HEK293 (cell line): ENCODE data around the gene CCDC187.
A peak's percentile ranks its signal among the peaks of the same experiment; 100 is the strongest.

Experiments used
- CTCF ChIA-PET: fragments of 350-600 bp; formaldehyde crosslinking; extraction: SDS; loops from one replicate; lab custom pipeline; 2021; ENCODE audit warnings: antibody characterized with exemption; lab: Yijun Ruan, JAX
- POLR2A ChIA-PET: fragments of 300-600 bp; formaldehyde crosslinking; extraction: SDS; loops from one replicate; lab custom pipeline; 2020; ENCODE audit warnings: antibody characterized with exemption, inconsistent platforms; lab: Yijun Ruan, JAX
- H3K27ac ChIP-seq: fragments of 200-500 bp; sonication (Bioruptor generic); 2 replicates; pipeline ENCODE4 v1.5.1; 2014; ENCODE audit warnings: low read depth, low read length, control low read depth, inconsistent platforms; ENCODE audit errors: extremely low read depth
- H3K36me3 ChIP-seq, 2 experiments: fragments of 200-500 bp in 1 of 2; sonication (Bioruptor generic) in 1 of 2; 1 replicate in 1 of 2; 2 replicates in 1 of 2; pipeline ENCODE4 v1.5.1; 2014 to 2017; ENCODE audit warnings: inconsistent platforms in 2 of 2, low read length in 2 of 2; ENCODE audit not compliant: control insufficient read depth in 2 of 2, insufficient read depth in 1 of 2
- H3K4me1 ChIP-seq: fragments of 200-500 bp; sonication (Bioruptor generic); 2 replicates; pipeline ENCODE4 v1.5.1; 2014; ENCODE audit warnings: mild to moderate bottlenecking, low read length, inconsistent platforms; ENCODE audit not compliant: control insufficient read depth, insufficient read depth
- H3K4me3 ChIP-seq: 2 replicates; pipeline ENCODE4 v1.5.1; 2011; ENCODE audit warnings: low read depth, mild to moderate bottlenecking, control low read depth, low read length, moderate library complexity
- H3K9me3 ChIP-seq: fragments of 200-500 bp; sonication (Bioruptor generic); 2 replicates; pipeline ENCODE4 v1.5.1; 2014; ENCODE audit warnings: low read depth, low read length, inconsistent platforms; ENCODE audit not compliant: control insufficient read depth, insufficient read depth
- GFI1B ChIP-seq: fragments of 450-650 bp; formaldehyde crosslinking; IDR thresholded peaks from 2 replicates; pipeline ENCODE4 v1.5.1; 2016; ENCODE audit warnings: missing biosample characterization, missing genetic modification characterization
- GLI4 ChIP-seq: fragments of 450-650 bp; formaldehyde crosslinking; IDR thresholded peaks from 2 replicates; pipeline ENCODE4 v1.5.1; 2016; ENCODE audit warnings: missing biosample characterization, missing genetic modification characterization
- GLIS1 ChIP-seq: fragments of 450-650 bp; formaldehyde crosslinking; IDR thresholded peaks from 2 replicates; pipeline ENCODE4 v1.5.1; 2016; ENCODE audit warnings: missing biosample characterization, missing genetic modification characterization
- REPIN1 ChIP-seq: fragments of 450-650 bp; formaldehyde crosslinking; IDR thresholded peaks from 2 replicates; pipeline ENCODE4 v1.5.1; 2017; ENCODE audit warnings: missing biosample characterization, missing genetic modification characterization, low read depth
- SP3 ChIP-seq: fragments of 450-650 bp; formaldehyde crosslinking; IDR thresholded peaks from 2 replicates; pipeline ENCODE4 v1.5.1; 2016; ENCODE audit warnings: missing biosample characterization, missing genetic modification characterization
- SP7 ChIP-seq: fragments of 450-650 bp; formaldehyde crosslinking; IDR thresholded peaks from 2 replicates; pipeline ENCODE4 v1.5.1; 2016; ENCODE audit warnings: missing biosample characterization, missing genetic modification characterization
- ZFHX2 ChIP-seq: fragments of 450-650 bp; formaldehyde crosslinking; conservative IDR thresholded peaks from 2 replicates; pipeline ENCODE4 v1.5.1; 2016; ENCODE audit warnings: missing biosample characterization, missing genetic modification characterization
- ZFP37 ChIP-seq: fragments of 450-650 bp; formaldehyde crosslinking; IDR thresholded peaks from 2 replicates; pipeline ENCODE4 v1.5.1; 2016; ENCODE audit warnings: missing biosample characterization, missing genetic modification characterization
- ZNF155 ChIP-seq: fragments of 450-650 bp; formaldehyde crosslinking; IDR thresholded peaks from 2 replicates; pipeline ENCODE4 v1.5.1; 2016; ENCODE audit warnings: missing biosample characterization, missing genetic modification characterization
- ZNF169 ChIP-seq: fragments of 450-650 bp; formaldehyde crosslinking; IDR thresholded peaks from 2 replicates; pipeline ENCODE4 v1.5.1; 2016; ENCODE audit warnings: missing biosample characterization, missing genetic modification characterization
- ZNF184 ChIP-seq: fragments of 450-650 bp; IDR thresholded peaks from 2 replicates; pipeline ENCODE4 v1.5.1; 2018; ENCODE audit warnings: missing biosample characterization, mild to moderate bottlenecking, missing genetic modification characterization
- ZNF350 ChIP-seq: fragments of 450-650 bp; formaldehyde crosslinking; IDR thresholded peaks from 2 replicates; pipeline ENCODE4 v1.5.0; 2017; ENCODE audit warnings: missing biosample characterization, mild to moderate bottlenecking, missing genetic modification characterization
- ZNF548 ChIP-seq: fragments of 450-650 bp; formaldehyde crosslinking; IDR thresholded peaks from 2 replicates; pipeline ENCODE4 v1.5.1; 2016; ENCODE audit warnings: missing biosample characterization, missing genetic modification characterization
- TF ChIP-seq, protein P1 (sequence below): fragments of 450-650 bp; formaldehyde crosslinking; IDR thresholded peaks from 2 replicates; pipeline ENCODE4 v1.5.1; 2017; ENCODE audit warnings: missing biosample characterization, missing genetic modification characterization
- TF ChIP-seq, protein P2 (sequence below): fragments of 450-650 bp; formaldehyde crosslinking; IDR thresholded peaks from 2 replicates; pipeline ENCODE4 v1.5.1; 2016; ENCODE audit warnings: missing biosample characterization, missing genetic modification characterization, borderline replicate concordance
- TF ChIP-seq, protein P3 (sequence below): fragments of 450-650 bp; formaldehyde crosslinking; IDR thresholded peaks from 2 replicates; pipeline ENCODE4 v1.5.1; 2016; ENCODE audit warnings: missing biosample characterization, missing genetic modification characterization
- TF ChIP-seq, protein P4 (sequence below): fragments of 450-650 bp; formaldehyde crosslinking; IDR thresholded peaks from 2 replicates; pipeline ENCODE4 v1.5.1; 2016; ENCODE audit warnings: missing biosample characterization, missing genetic modification characterization
- TF ChIP-seq, protein P5 (sequence below): fragments of 450-650 bp; formaldehyde crosslinking; IDR thresholded peaks from 2 replicates; pipeline ENCODE4 v1.5.1; 2016; ENCODE audit warnings: missing biosample characterization, missing genetic modification characterization

Gene CCDC187

DNA sequence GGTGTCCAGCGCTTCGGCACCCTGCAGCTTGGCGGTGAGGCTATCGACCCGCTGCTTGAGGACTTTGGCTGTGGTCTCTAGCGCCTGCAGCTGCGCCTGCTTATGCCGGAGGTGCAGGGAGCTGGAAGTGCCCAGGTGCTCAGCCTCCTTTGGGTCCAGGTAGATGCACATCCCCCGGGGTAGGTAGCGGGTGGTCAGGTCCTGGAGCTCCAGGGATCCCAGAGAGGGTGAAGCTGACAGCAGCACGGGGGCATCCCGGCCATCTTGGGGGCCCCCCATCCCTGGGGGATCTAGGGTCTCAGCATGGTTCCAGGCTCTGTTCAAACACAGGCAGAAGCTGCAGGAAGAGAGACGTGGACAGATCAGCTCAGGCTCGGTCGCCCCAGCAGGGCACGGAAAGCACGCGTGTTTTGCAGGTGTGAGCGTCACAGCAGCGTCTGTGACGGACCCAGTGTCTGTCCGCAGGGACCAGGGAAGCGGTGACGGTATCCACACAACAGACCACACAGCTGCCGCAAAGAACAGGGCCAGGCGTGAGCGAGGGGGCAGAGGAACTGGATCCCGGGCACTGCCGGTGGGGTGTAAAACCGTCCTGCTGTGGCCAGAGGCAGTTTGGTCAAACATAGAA is 17.4 kb downstream of the CCDC187 start:
- no peaks in the 10 kb centered on the region for H3K9me3 ChIP-seq
- H3K4me3 ChIP-seq = no peak overlapping the region
- no peak overlapping the region for H3K27ac ChIP-seq
- H3K36me3 ChIP-seq = no peaks in the 10 kb centered on the region
- no peak for TF ChIP-seq REPIN1 (tag by site-specific recombination)
- TF ChIP-seq, protein P1, sequence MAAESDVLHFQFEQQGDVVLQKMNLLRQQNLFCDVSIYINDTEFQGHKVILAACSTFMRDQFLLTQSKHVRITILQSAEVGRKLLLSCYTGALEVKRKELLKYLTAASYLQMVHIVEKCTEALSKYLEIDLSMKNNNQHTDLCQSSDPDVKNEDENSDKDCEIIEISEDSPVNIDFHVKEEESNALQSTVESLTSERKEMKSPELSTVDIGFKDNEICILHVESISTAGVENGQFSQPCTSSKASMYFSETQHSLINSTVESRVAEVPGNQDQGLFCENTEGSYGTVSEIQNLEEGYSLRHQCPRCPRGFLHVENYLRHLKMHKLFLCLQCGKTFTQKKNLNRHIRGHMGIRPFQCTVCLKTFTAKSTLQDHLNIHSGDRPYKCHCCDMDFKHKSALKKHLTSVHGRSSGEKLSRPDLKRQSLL (tag by site-specific recombination) = peak; percentile 11; the same call in 1 of the 2 replicates
- TF ChIP-seq, all 188 proteins: peak for 1
- H3K4me1 ChIP-seq = no peaks in the 10 kb centered on the region
- ChIA-PET POLR2A (no interaction called here), CTCF (interaction anchor here (0.6 to 1.7 kb wide), 7 partner anchors 8 to 326 kb away, joined by 3 to 4 read pairs (median 3); partner anchors contain the start of gene UBAC1)

DNA sequence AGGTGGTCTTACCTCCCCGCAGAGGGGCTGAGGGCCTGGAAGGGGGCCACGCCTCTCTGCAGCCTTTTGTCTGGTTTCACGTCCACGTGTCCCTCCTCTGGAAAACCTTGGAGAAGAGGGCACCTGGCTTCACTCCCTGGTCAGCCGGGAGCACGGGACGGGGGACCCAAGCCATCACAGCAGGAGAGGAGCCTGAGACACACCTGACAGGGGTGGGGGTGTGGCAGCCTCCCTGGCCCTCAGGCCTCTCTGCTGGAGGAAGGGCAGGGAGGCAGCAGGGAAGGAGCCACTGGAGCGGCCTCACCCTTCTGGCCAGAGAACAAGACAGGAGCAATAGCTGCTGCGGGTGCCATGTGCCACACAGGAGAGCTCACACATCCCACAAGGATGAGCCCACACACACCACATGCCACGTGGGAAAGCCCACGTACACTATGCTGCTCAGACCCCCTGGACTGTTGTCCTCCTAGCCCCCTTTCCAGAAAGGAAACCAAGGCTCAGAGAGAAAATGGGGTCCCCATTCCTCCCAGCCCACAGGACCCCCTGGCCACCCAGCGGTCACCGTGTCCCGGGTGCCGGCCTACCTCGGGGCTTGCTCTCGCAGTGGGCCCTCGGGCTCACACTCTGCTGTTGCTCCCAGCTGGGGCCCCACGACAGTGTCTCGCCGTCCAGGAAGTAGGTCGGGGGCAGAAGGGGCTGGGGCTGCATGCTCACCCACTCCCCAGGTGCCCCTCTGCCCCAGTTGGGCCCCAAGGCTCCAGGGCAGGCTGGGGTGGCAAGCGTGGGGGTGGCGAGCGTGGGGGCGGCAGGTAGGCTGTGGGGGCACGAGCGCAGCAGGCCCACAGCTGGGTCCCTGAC is 18.2 kb downstream of the CCDC187 start:
- Histone ChIP-seq H3K4me1 (no peaks in the 10 kb centered on the region), H3K36me3 (no peaks in the 10 kb centered on the region), H3K4me3 (no peak overlapping the region), H3K9me3 (no peaks in the 10 kb centered on the region), H3K27ac (no peak overlapping the region)
- POLR2A ChIA-PET = interaction anchor here (0.8 kb wide), 1 partner anchor 310 kb away, joined by 3 read pairs; no protein-coding TSS in a partner anchor
- TF ChIP-seq ZNF548 (tag by site-specific recombination) (no peak), ZNF169 (tag by site-specific recombination) (no peak), GLIS1 (tag by site-specific recombination) (0 out of 2 replicates have a peak, but pooled peaks have one; percentile 7), ZFHX2 (peak; percentile 57)
- CTCF ChIA-PET = interaction anchor here (0.6 to 2.5 kb wide), 12 partner anchors 9 to 325 kb away, joined by 3 to 9 read pairs (median 4); partner anchors contain the start of gene UBAC1

DNA sequence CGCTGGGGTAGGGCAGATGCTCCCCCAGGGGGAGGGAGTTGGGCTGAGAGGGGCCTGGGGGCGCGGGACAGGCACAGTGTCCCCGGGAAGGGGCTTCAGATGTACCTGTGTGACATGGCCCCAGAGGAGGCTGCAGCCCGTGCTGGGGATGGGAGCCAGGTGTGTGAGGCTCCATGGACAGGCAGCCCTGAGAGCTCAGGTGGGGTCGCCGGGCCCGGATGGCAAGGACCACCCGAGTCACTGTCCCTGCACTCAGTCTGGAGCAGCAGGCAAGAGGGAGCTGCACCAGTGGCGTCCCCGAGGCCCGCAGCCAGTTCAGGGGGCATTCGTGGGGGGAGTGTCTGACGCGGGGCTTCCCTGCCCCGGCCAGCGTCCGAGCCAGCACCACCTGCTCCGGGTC is 18.9 kb downstream of the CCDC187 start:
- no peaks in the 10 kb centered on the region for H3K9me3 ChIP-seq
- no peaks in the 10 kb centered on the region for H3K4me1 ChIP-seq
- ChIA-PET CTCF (interaction anchor here (0.8 to 2.7 kb wide), 16 partner anchors 10 to 421 kb away, joined by 3 to 14 read pairs (median 4); partner anchors contain the start of gene QSOX2), POLR2A (interaction anchor here (0.8 kb wide), 1 partner anchor 309 kb away, joined by 3 read pairs; no protein-coding TSS in a partner anchor)
- H3K27ac ChIP-seq = no peak overlapping the region
- H3K36me3 ChIP-seq = no peaks in the 10 kb centered on the region
- H3K4me3 ChIP-seq = no peak overlapping the region
- TF ChIP-seq, protein P2, sequence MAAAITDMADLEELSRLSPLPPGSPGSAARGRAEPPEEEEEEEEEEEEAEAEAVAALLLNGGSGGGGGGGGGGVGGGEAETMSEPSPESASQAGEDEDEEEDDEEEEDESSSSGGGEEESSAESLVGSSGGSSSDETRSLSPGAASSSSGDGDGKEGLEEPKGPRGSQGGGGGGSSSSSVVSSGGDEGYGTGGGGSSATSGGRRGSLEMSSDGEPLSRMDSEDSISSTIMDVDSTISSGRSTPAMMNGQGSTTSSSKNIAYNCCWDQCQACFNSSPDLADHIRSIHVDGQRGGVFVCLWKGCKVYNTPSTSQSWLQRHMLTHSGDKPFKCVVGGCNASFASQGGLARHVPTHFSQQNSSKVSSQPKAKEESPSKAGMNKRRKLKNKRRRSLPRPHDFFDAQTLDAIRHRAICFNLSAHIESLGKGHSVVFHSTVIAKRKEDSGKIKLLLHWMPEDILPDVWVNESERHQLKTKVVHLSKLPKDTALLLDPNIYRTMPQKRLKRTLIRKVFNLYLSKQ (tag by site-specific recombination) = no peak
- no peak for TF ChIP-seq SP7 (tag by site-specific recombination)
- TF ChIP-seq ZNF350 (tag by site-specific recombination) = no peak
- TF ChIP-seq SP3 (tag by site-specific recombination) = no peak
- TF ChIP-seq, protein P3, sequence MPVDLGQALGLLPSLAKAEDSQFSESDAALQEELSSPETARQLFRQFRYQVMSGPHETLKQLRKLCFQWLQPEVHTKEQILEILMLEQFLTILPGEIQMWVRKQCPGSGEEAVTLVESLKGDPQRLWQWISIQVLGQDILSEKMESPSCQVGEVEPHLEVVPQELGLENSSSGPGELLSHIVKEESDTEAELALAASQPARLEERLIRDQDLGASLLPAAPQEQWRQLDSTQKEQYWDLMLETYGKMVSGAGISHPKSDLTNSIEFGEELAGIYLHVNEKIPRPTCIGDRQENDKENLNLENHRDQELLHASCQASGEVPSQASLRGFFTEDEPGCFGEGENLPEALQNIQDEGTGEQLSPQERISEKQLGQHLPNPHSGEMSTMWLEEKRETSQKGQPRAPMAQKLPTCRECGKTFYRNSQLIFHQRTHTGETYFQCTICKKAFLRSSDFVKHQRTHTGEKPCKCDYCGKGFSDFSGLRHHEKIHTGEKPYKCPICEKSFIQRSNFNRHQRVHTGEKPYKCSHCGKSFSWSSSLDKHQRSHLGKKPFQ = no peak
- TF ChIP-seq, protein P4, sequence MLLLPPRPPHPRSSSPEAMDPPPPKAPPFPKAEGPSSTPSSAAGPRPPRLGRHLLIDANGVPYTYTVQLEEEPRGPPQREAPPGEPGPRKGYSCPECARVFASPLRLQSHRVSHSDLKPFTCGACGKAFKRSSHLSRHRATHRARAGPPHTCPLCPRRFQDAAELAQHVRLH (tag by site-specific recombination) = no peak
- TF ChIP-seq GFI1B (tag by site-specific recombination) = no peak
- TF ChIP-seq GLI4 (tag by site-specific recombination) = no peak
- no peak for TF ChIP-seq ZNF184 (tag by site-specific recombination)
- TF ChIP-seq ZNF155 (tag by site-specific recombination) = no peak
- TF ChIP-seq, protein P5, sequence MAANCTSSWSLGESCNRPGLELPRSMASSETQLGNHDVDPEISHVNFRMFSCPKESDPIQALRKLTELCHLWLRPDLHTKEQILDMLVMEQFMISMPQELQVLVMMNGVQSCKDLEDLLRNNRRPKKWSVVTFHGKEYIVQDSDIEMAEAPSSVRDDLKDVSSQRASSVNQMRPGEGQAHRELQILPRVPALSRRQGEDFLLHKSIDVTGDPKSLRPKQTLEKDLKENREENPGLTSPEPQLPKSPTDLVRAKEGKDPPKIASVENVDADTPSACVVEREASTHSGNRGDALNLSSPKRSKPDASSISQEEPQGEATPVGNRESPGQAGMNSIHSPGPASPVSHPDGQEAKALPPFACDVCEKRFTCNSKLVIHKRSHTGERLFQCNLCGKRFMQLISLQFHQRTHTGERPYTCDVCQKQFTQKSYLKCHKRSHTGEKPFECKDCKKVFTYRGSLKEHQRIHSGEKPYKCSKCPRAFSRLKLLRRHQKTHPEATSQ (tag by site-specific recombination) = no peak
- no peak for TF ChIP-seq ZFP37 (tag by site-specific recombination)
